ENCODE data around the gene COX7C. TPM values are rescaled to one million over a fixed set of nuclear protein-coding genes. Genes with fewer than 3 reads are reported as not detected.
"Not testable (repeated sequence)": the region's sequence is repeated elsewhere in the genome, so short reads cannot be mapped to it uniquely, and the experiment has no call there.

COX7C gene
- total and polyA plus RNA-seq, 2 donors (not counting 1 experiment from before 2014, with no cell fraction given) = 338 to 346 TPM

DNA sequence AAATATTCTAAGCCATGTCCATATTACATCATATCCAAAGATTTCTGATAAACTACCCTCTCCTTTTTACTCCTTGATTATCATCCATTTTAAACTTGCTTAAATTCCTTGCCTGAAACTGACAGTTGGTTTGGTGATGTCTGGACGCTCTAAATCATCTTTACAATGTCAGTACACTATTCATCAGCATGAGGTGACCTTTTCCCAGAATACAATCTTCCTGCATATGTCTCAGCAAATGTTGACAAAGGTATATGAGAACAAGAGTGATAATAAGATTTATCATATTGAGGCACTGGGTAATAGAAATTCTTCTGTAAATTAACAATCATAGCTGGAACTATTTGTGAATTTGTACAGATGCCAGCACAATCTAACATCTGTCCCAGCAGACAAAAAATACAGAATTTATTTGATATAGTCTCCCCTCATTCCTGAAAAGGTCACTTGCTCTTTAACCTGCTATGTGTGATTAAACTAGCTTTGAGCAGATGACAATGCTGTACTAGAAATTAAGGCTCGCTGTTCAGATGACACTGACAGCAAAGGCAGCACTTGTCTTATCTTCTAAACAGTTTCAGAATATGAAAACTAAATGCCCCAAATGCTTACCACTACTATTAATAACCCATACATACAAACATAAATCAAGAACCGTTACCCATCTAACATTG lies 32.2 kb downstream of the COX7C start:
- TF ChIP-seq EZH2 (IDR thresholded peaks at IDR 0.05; ENCODE audit: borderline replicate concordance, insufficient read depth, low read depth, low read length, poor library complexity, severe bottlenecking) = no peak

DNA sequence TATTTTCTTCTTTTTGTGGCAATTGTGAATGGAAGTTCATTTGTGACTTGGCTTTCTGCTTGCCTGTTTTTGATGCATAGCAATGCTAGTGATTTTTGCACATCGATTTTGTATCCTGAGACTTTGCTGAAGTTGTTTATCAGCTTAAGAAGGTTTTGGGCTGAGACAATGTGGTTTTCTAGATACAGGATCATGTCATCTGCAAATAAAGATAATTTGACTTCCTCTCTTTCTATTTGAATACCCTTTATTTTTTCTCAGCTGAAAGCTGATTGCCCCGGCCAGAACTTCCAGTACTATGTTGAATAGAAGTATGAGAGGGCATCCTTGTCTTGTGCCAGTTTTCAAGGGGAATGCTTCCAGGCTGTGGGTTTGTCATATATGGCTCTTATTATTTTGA lies 43.0 kb downstream of the COX7C start:
- H3K27ac ChIP-seq (ENCODE audit: low read length in 2 of 2); H3K36me3 ChIP-seq (replicated peaks in 1 of 2; ENCODE audit: control extremely low read depth in 1 of 2, control insufficient read depth in 1 of 2, extremely low read depth in 1 of 2, insufficient read depth in 2 of 2, low read length in 1 of 2); CTCF ChIA-PET; DNase-seq; H3K27me3 ChIP-seq (replicated peaks in 1 of 4; ENCODE audit: control extremely low read depth in 1 of 4, control insufficient read depth in 3 of 4, insufficient read depth in 4 of 4, low read length in 3 of 4); H3K9me3 ChIP-seq (ENCODE audit: control extremely low read depth in 1 of 3, control insufficient read depth in 2 of 3, insufficient read depth in 1 of 3, low read length in 2 of 3); POLR2A ChIA-PET; H3K9me3 Mint-ChIP-seq (ENCODE audit: insufficient read depth); H3K4me3 Mint-ChIP-seq; H3K4me3 ChIP-seq (ENCODE audit: control extremely low read depth in 1 of 5, extremely low read depth in 1 of 5, insufficient read depth in 1 of 5, low read depth in 2 of 5, low read length in 4 of 5); H3K27ac Mint-ChIP-seq; ATAC-seq (ENCODE audit: low read depth); H2AFZ ChIP-seq (ENCODE audit: insufficient read depth, low read depth, low read length, poor library complexity, severe bottlenecking); H3K27me3 Mint-ChIP-seq; H3K4me2 ChIP-seq (replicated peaks; ENCODE audit: low read depth, low read length, poor library complexity, severe bottlenecking); H3K4me1 Mint-ChIP-seq; H3K79me2 ChIP-seq (ENCODE audit: control insufficient read depth, insufficient read depth, low read length); H3K4me1 ChIP-seq (ENCODE audit: control insufficient read depth in 2 of 2, insufficient read depth in 2 of 2, low read length in 2 of 2); H3K9ac ChIP-seq (ENCODE audit: low read length); intact Hi-C loops (cut with micrococcal nuclease); H4K20me1 ChIP-seq (ENCODE audit: control insufficient read depth, insufficient read depth, low read length, poor library complexity, severe bottlenecking): not testable (repeated sequence)
- WGBS (ENCODE audit: insufficient coverage) = no CpG with 5 or more reads among the region's 2 CpGs

More for the DNA sequence above, 32.2 kb downstream of the COX7C start:
- intact Hi-C loops (cut with micrococcal nuclease) = no loop called here
- H3K27me3 Mint-ChIP-seq = peaks cover 10% of the 10 kb centered on the region
- ATAC-seq (ENCODE audit: low read depth) (no peak), DNase-seq (no peak)
- no peak overlapping the region for H3K27ac Mint-ChIP-seq
- no peak overlapping the region for H2AFZ ChIP-seq (ENCODE audit: insufficient read depth, low read depth, low read length, poor library complexity, severe bottlenecking)
- H3K4me3 Mint-ChIP-seq = no peak overlapping the region
- H3K9me3 ChIP-seq (ENCODE audit: control extremely low read depth in 1 of 3, control insufficient read depth in 2 of 3, insufficient read depth in 1 of 3, low read length in 2 of 3) = no peaks in the 10 kb centered on the region
- no peak overlapping the region for H3K4me3 ChIP-seq (ENCODE audit: control extremely low read depth in 1 of 5, extremely low read depth in 1 of 5, insufficient read depth in 1 of 5, low read depth in 2 of 5, low read length in 4 of 5)
- H3K36me3 ChIP-seq (replicated peaks in 1 of 2; ENCODE audit: control extremely low read depth in 1 of 2, control insufficient read depth in 1 of 2, extremely low read depth in 1 of 2, insufficient read depth in 2 of 2, low read length in 1 of 2) = no peaks in the 10 kb centered on the region
- H3K4me1 Mint-ChIP-seq = no peaks in the 10 kb centered on the region
- no peaks in the 10 kb centered on the region for H4K20me1 ChIP-seq (ENCODE audit: control insufficient read depth, insufficient read depth, low read length, poor library complexity, severe bottlenecking)
- H3K27ac ChIP-seq (ENCODE audit: low read length in 2 of 2) = no peak overlapping the region
- peaks cover 0 to 8% (median 4%) of the 10 kb centered on the region in 4 experiments for H3K27me3 ChIP-seq (replicated peaks in 1 of 4; ENCODE audit: control extremely low read depth in 1 of 4, control insufficient read depth in 3 of 4, insufficient read depth in 4 of 4, low read length in 3 of 4)
- POLR2A ChIA-PET = no interaction called here
- no CpG with 5 or more reads among the region's 3 CpGs for WGBS (ENCODE audit: insufficient coverage)
- CTCF ChIA-PET = no interaction called here
- no peaks in the 10 kb centered on the region for H3K4me1 ChIP-seq (ENCODE audit: control insufficient read depth in 2 of 2, insufficient read depth in 2 of 2, low read length in 2 of 2)
- H3K79me2 ChIP-seq (ENCODE audit: control insufficient read depth, insufficient read depth, low read length) = no peaks in the 10 kb centered on the region
- H3K9ac ChIP-seq (ENCODE audit: low read length) = no peak overlapping the region
- H3K9me3 Mint-ChIP-seq (ENCODE audit: insufficient read depth) = no peaks in the 10 kb centered on the region
- H3K4me2 ChIP-seq (replicated peaks; ENCODE audit: low read depth, low read length, poor library complexity, severe bottlenecking) = no peak overlapping the region
